Bronchial epithelial cell (primary cell): ENCODE measurements around the gene HFE. TPM values are rescaled to one million over a fixed set of nuclear protein-coding genes. Genes with fewer than 3 reads are reported as not detected.
"Not testable (repeated sequence)": the region's sequence is repeated elsewhere in the genome, so short reads cannot be mapped to it uniquely, and the experiment has no call there.

ENCODE experiments used
- DNase-seq: peaks from one replicate; pipeline ENCODE4 v3.0.0-alpha.2; 2010; ENCODE audit warnings: low read depth
- FAIRE-seq: peaks from 2 replicates; lab custom pipeline; 2011; peaks lifted over from hg19 to GRCh38; lab: Jason Lieb, UNC
- H3K27me3 ChIP-seq: 2 replicates; pipeline ENCODE4 v1.5.1; 2011; ENCODE audit warnings: low read length; ENCODE audit not compliant: control insufficient read depth, insufficient read depth
- H3K36me3 ChIP-seq: 2 replicates; pipeline ENCODE4 v1.5.1; 2011; ENCODE audit warnings: low read length; ENCODE audit not compliant: control insufficient read depth, insufficient read depth
- H3K4me3 ChIP-seq: 2 replicates; pipeline ENCODE4 v1.5.1; 2011; ENCODE audit warnings: mild to moderate bottlenecking, low read depth, low read length, control low read depth
- CTCF ChIP-seq: IDR thresholded peaks from 2 replicates; pipeline ENCODE4 v1.5.1; 2011; ENCODE audit warnings: mild to moderate bottlenecking, moderate library complexity, low read length, control low read depth, inconsistent platforms; ENCODE audit not compliant: insufficient read depth, severe bottlenecking
- total RNA-seq: library from RNA; depleted of rRNA; stranded (reverse); fragments of >200 nt; gene quantifications from 2 replicates; pipeline ENCODE4 v1.2.1, GENCODE V29; 2014

Gene HFE
- total RNA-seq, 1 donor from 2014 or later, result 3.7 TPM

- H3K27me3 ChIP-seq, result no peaks in the 10 kb centered on the region
These were observed 29.0 kb downstream of the HFE start for GRCh38 chr6:26116267-26116666.

GRCh38 chr6:26118999-26119398, 31.8 kb downstream of the HFE start:
- Histone ChIP-seq H3K36me3 (no peaks in the 10 kb centered on the region), H3K4me3 (no peak overlapping the region), H3K27me3 (no peaks in the 10 kb centered on the region)
- DNase-seq (peak; percentile 87), FAIRE-seq (no peak)
- no peak for TF ChIP-seq CTCF

More at GRCh38 chr6:26116267-26116666, 29.0 kb downstream of the HFE start:
- H3K4me3 ChIP-seq, result no peak overlapping the region
- DNase-seq (no peak), FAIRE-seq (no peak)
- TF ChIP-seq CTCF, result no peak
- H3K36me3 ChIP-seq, result no peaks in the 10 kb centered on the region

GRCh38 chr6:26120115-26120514, 32.9 kb downstream of the HFE start:
- H3K4me3 ChIP-seq, H3K27me3 ChIP-seq, H3K36me3 ChIP-seq, DNase-seq, FAIRE-seq: not testable (repeated sequence)

GRCh38 chr6:26120807-26121140, 33.5 kb downstream of the HFE start:
- no peak for TF ChIP-seq CTCF
- Histone ChIP-seq H3K36me3 (no peaks in the 10 kb centered on the region), H3K27me3 (no peaks in the 10 kb centered on the region), H3K4me3 (no peak overlapping the region)
- no peak for DNase-seq
- no peak for FAIRE-seq

GRCh38 chr6:26121141-26122004, 34.1 kb downstream of the HFE start:
- Histone ChIP-seq H3K27me3 (no peaks in the 10 kb centered on the region), H3K36me3 (no peaks in the 10 kb centered on the region), H3K4me3 (no peak overlapping the region)
- DNase-seq (no peak), FAIRE-seq (no peak)
- no peak for TF ChIP-seq CTCF

- DNase-seq (no peak), FAIRE-seq (no peak)
- Histone ChIP-seq H3K27me3 (no peaks in the 10 kb centered on the region), H3K4me3 (no peak overlapping the region), H3K36me3 (no peaks in the 10 kb centered on the region)
- TF ChIP-seq CTCF, result no peak
These were observed 34.8 kb downstream of the HFE start for GRCh38 chr6:26122005-26122388.
